CD4-positive, alpha-beta T cell treated with Interleukin-6 at 100 ng/mL for 8 hours (primary cell): ENCODE results near the gene ZBTB22.
"Not testable (repeated sequence)": the region's sequence is repeated elsewhere in the genome, so short reads cannot be mapped to it uniquely, and the experiment has no call there.

Experiments used
- DNase-seq: peaks from one replicate; pipeline ENCODE4 v3.0.0-alpha.2; 2020; ENCODE audit warnings: mixed read lengths, low spot score

ZBTB22 gene

DNA sequence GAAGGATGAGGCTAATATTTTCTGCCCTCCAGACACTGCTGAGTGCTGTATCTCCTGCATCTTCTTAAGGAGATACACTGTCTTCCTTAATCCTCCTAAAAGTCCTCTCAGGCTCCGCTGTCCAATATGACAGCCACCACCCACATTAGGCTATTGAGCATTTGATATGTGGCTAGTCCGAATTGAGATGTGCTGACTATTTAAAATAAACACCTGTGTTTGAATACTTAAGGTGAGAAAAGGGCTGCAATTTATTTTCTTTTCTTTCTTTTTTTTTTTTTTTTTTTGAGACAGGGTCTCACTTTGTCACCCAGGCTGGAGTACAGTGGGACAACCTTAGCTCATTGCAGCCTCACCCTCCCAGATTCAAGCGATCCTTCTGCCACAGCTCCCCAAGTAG is 15.7 kb downstream of the ZBTB22 start:
- no peak for DNase-seq

DNA sequence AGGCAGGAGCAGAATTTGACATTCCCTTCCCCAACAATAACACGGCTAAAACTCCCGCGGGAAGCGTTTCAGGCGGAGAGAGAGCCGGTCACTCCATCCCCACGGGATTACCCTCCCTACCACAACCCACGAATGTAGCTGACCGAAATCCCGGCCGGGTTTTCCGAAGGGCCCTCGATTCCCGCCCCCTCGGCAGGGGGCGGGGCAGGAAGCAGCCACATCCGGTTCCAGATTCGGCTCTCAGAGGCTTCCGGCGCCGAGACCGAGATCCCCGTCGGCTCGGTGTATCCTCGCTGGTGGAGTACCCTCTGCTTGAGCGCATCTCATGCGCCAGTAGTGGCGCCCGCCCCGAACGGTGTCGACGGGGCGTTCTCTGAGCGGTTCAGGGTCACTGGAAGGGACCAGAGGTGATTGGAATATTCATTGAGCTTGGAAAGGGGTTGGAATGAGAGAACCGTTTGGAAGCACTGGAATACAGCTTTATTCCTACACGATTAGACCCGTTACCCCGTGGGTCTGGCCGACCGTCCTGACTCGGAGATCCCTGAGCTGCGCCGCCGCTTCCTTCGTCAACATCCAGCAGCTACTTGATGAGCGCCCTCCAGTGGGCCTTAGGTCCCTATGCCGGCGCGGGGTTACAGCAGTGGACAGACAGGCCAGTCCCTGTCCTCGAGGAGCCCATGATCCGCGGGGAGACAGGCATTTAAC is 18.2 kb downstream of the ZBTB22 start:
- DNase-seq: peak; percentile 91

DNA sequence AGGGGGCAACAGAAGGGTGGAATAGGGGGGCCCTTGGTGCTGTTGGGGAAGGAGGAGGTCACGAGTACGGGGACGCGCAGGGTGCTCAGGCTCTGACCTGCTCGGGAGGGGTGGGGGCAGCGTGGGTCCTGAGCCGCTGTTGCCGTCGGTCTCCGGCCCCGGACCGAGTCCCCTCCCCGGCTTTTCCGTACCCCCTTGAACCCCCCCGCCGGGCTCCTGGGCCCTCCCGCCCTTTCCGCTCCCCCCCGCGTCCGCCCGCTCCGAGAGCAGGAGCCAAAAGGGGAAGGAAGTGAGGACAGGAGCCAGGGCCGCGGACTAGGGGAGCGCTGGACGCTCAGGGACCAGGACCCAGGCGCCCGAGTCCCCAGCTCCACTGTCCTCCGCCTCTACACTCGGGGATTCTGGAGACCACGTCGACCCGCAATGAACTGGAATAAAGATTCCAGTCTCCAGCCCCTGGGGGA is 18.7 kb downstream of the ZBTB22 start, which contains the start of gene RGL2:
TSS of gene RGL2 (minus strand) at position 170 of the 464 bp plus-strand sequence. CDS start 332 bp downstream, outside the sequence.
- DNase-seq: peak; percentile 70

DNA sequence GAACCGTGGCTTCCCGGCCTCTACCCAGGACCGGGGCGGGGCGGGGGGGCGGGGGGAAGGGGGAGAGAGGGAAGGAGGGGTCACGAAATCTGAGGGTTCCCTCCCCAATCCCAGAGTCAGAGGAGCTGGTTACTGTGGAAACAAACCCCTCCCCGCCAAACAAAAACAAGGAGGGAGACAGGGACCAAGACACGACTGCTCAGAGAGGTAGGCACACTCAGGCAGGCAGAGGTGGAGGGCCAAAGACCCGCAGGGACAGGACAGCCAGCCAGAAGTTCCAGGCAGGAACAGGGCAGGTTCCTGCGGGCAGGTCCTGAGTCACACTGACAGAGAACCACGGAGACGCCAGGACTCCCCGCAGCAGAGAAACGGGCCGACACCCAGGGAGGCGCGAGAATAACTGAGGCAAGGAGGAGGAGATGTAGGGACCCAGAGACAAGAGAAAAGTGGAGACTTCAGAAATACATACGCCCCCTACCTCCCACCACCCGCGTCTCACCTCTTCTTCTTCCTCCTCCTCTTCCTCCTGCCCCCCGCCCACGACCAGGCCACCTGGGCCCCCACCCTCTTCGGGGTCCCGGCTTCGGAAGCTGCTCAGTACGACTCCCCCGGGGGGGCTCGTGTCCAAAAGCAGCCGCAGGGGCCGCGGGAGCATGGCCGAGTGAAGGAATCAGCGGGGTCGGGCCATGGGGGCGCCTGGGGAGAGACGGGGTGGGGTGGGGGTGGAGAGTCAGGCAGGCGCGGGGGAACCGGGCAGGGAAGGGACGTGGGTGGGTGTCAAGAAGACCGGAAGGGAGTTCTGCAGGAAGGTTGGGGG is 19.4 kb downstream of the ZBTB22 start:
- DNase-seq: peak; percentile 57

DNA sequence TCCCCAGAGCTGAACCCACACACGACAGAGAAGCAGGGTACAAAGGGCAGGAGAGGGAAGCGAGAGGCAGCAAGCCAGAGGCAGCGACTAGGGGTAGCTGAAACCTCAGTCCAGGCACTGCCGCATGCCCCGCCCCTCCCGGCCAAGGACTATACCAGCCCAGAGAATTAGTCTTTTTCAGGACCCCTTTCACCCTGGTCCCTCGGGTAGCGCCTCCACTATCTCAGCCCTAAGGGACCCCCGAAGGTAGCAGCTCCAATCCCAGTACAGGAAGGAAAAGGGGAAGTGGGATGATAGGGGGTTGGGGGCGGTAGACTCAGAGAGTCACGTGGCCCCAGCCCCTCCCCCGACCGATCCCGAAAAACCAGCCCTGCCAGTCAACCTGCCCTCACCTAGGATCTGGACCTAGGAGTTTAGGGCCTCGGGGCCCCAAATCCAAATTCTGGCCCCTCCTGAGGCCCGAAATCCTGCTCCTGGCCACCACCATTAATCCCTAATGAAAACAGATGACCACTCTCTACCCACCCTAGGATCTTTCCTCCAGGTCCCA is 20.1 kb downstream of the ZBTB22 start:
- no peak for DNase-seq

DNA sequence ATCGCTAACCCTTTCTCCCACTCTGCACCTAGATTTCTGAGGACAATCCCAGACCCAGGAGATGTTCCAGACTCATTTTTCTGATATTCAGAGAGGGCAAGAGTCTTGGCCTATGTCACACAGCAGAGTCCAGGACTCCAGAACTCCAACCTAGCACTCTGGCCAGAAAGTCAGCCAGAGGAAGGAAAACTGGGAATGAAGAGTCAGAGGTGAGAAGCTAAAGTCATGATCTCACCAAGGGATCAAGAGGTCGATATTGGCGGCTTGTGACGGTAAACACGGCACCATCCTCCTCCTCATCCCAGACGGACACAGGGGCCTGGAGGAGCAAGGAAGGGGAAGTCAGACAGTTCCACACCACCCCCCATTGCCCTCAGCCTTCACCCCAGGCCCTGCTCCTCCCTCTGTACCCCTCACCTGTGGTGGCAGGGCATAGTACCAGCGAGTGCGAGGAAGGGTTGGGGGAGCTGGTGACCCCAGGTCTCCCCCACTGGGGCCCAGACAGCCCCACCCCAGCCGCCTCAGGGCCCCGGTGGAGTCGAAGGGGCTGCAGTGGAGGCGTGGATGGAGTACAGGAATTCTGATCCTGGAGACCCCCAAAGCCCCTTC is 20.6 kb downstream of the ZBTB22 start:
- DNase-seq: no peak

DNA sequence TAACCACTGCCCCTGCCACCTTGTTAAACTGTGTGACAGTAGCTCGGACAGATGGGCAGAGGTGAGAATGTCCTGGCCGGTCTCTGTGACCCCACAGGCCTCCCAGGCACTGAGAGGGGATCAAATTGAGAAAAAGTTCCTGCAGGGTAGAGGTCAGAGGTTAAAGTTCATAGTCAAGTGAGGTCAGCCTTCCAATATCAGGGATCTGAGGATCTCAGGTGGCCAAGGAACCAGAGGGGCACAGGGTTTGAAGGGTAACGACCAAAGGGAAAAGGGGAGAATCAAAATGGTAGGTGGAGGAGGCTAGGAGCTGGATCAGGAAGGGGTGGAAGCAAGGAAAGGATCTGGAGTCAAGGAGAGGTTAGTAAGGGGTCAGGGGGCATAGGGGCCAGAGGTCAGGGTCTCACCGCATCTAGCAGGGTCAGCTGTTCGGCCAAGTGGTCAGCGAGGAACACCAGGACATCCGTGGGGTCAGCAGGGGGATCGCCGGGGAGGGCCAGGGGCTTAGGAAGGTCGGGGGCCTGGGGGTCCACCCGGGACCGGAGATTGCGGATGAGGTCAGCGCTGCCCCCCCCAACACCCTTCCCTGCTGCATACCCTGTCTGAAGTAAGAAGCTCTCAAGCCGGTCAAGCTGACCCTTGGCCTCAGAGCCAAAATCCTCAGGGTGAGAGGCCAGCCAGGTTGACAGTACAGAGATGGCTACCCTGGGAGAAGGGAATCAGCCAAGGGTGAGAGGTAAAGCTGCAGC is 21.7 kb downstream of the ZBTB22 start:
- DNase-seq: no peak

DNA sequence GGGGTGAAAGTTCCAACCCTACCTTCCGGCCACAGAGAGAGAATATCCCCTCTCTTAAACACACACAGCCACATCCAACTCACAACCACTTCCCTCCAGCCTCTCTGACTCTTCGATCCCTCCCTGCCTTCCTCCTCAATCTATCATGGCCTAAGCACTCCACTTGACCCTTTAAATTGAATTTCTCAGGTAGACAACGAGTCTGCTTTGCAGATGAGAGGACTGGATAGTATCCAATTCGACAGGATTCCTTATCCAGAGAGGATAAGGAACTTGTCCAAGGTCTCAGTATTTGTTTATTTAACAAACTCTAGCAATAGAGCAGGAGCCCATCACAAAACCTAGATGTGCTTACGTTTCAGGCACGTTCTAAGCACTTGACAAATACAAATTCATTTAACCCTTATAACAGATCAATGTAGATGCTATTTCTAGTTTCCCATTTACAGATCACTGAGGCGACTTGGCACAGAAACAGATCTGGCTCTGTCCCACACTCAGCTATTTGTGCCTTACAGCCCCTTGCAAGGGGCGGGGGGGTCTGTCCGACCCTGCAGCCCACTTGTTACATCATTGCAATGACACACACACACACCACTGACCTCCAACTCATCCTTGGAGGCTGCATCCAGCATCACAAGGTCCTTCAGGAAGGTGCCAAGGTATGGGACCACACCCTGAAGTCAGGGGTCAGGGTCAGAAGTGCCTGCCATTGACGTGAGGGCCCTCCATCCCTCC is 23.3 kb downstream of the ZBTB22 start:
- no peak for DNase-seq

DNA sequence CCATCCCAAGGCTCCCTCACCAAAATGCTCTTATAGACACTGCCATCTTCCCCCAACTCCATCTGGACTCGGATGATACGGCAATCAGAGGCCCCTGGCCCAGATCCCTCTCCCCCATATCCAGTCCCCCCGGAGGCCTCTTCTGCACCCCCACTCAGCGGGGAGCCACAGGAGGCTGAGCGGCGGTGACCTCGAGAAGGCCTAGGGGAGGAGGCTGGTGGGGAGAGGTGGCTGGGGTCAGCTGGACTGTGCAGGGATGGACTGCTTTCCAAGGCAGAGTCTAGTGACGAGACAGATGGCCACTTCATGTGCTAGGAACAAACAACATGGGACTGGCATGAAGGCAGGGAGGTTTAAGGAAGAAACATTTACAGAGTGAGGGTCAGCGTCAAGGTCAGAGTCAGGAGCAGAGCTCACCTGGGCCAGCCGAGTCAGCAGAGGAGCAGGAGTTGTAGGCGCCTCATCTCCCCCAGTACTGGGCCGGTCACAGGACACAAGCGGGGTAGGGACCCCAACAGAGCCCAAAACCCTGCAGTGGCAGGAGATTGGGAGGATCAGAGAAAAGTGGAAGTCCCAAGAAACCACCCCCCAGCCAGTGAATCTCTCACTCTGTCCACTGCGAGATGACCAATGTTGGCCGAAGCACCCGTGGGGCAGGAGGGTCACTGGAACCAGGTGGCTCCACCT is 24.4 kb downstream of the ZBTB22 start:
- DNase-seq: no peak

DNA sequence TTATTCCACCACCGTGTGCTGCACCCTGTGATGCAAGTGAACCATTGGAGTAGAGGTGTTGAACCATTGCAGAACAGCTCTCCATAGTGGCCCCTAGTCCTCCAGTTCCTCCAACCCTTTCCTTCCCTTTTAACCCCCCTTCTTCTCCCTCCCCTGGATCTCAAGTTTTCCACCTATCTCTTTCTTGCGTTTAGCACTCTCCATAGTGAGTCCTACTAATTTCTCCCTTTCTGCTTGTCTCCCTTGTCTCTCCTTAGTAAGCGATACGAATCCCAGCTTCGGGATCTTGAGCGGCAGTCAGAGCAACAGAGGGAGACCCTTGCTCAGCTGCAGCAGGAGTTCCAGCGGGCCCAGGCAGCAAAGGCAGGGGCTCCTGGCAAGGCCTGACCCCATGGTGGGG is 27.1 kb downstream of the ZBTB22 start:
- no peak for DNase-seq

DNA sequence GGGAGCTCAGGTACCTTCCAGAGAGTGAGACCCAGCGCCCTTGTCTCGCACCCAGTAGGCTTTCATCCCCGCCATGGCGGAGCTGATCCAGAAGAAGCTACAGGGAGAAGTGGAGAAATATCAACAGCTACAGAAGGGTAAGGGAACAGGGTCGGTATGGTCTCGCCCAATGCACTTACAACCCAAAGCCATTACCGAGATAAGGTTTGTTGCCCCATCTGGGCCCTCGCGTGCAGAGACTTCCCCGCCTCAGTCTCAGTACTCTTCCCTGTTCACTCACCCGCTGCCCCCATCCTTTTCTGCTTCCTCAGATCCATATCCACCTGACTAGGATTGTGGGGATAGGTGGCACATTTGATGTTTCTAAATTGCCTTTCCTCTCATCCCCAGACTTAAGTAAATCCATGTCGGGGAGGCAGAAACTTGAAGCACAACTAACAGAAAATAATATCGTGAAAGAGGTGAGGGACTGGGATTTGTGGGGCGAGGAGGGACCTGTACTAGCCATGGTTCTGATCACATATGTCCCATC is 27.7 kb downstream of the ZBTB22 start:
- DNase-seq: no peak

DNA sequence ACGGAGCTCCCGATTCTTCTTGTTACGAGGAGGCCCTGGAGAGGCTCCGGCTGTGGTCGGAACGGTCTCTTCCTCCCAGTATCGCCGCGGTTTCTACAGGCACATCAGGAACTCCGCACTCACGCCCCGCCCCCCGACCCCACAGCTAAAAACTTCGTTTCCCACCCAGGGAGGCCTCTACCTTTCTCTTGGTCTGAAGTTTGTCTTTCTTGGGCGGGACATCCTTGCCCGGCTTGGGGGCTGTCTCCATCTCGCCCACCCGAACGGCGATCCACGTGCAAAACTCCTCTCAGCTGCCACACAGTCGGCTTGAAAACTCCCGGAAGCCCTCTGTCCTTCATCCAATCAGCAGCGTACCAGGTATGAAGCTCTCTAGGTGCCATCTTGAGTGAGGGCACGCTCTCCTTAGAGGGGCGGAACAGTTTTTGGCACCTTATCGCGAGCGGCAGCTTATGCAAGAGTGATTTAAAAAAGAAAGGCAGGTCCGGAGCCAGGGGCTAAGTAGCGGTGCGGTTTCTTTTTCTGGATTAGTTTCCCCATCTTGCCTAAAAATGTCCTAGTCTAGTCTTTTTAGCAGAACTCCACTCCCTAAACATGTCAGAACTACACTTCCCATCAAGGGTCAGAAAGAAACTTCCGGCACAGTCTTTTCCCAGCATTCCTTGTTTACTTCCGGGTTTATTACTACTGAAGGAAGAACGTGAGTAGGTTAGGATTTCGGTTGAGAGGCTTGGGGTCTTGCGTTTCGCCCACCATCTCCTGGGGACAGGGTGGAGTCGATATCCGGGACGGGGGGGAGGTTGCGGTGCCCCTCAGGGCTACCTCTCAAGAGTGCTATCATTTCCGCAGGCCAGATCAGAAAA is 28.4 kb downstream of the ZBTB22 start, which contains the start of the genes PFDN6 and WDR46:
TSS of gene PFDN6 (plus strand) at position 681 of the 863 bp plus-strand sequence. CDS start 256 bp downstream, outside the sequence.
TSS of gene WDR46 (minus strand) at position 319 of the 863 bp plus-strand sequence. CDS start at position 250, 69 bp downstream.
- DNase-seq: peak; percentile 82

DNA sequence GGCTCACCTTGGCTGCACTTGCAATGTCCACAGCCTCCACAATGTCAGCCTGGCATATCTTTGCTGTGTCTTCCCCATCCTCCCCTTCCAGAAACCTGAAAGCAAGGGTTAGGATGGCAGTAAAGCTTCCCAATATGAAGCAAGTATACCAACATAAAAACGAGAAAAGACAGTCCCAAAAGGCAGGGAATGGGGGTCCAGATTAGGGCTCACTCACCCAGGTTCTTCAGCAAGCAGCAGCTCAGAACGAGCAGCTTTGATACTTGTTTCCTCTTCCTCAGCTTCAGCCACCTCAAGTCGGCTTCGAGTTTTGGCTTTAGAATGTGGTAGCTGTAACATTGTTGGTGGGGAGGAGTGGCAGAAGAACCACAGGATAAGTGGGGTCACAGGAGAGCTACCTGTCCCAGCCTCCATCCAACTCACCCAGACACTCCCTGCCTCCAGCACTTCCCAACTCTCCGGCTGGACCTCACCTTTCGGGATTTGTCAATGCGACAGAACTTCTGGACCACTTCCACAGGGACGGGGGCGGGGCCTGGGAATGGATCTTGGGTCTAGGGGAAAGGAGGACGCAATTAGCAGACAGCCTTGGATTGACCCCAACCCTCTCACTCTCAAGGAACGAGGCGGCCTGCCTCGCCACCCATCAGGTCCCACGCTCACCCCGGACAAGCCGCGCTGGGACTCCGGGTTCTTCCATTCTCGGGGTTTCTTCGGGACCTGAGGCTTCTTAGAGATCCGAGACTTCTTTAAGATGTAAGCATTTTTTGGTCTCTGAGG is 29.2 kb downstream of the ZBTB22 start:
- no peak for DNase-seq

DNA sequence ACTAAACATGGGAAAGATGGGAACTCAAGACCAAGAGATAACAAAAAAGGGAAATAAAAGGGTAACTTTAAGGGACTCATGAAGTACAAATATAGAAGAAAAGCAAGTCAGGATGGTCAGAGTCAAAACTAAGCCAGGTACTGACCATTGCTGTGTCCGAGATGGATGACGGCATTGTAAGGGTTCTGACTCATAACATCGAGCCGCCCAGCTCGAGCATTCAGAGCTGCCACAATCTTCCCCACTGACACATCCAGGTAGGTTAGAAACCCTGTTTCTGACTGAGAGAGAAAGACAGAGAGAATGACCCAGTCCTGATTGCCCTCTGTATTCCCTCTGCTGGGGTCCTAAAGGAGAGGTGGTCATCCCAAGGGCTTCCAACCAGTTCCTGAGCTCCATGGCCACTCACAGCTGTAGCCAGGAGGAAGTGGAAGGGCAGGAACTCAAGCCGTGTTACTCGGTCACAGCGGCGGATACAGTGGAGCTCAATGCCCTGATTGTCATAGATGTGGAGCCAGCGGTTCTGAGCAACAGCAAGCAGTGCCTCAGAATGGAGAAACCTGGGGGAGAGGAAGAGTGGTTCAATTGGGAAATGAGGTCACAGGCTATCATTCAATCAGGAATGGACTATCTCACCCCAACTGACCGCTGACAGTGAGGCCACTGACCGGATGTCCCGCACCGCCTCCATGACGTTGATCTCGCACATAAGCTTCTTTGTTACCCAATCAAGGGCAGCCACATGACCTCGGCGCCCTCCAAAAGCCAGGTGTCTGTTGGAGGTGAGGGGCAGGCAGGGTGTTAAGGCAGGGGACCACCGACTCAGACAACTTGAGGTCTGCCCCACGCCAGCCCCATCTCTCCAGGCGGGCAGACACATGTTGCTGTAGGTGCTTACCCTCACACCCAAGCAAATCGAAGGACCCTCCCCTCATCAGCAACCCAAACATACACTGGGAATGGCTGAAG is 30.3 kb downstream of the ZBTB22 start:
- no peak for DNase-seq

DNA sequence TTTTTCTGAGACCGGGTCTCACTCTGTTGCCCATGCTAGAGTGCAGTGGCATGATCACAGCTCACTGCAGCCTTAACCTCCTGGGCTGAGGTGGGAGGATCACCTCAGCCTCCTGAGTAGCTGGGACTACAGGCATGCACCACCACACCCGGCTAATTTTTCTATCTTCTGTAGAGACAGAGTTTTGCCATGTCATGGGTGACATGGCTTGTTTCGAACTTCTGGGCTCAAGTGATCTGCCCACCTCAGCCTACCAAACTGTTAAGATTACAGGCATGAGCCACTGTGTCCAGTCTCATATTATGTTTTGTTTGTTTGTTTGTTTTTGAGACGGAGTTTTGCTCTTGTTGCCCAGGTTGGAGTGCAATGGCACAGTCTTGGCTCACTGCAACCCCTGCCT is 32.3 kb downstream of the ZBTB22 start:
- not testable (repeated sequence) for DNase-seq

DNA sequence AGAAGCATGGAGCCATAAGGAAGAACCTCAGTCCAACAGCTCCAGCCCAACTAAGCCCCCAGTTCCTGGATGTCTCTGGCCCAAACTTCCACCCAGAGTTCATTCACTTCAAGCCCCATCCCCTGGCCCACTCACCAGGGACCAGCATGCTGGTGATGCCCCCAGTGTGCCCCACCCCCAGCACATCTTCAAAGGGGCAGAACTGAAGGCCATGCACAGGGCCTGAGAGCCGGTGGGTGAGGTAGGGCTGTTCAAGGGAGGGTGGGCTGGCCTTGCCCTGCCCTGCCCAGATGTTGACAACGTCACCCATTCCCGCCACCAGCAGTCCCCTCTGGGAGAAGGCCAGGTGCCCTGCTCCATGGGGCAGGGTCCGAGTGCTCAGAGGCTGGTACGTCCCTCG is 37.0 kb downstream of the ZBTB22 start:
- no peak for DNase-seq

DNA sequence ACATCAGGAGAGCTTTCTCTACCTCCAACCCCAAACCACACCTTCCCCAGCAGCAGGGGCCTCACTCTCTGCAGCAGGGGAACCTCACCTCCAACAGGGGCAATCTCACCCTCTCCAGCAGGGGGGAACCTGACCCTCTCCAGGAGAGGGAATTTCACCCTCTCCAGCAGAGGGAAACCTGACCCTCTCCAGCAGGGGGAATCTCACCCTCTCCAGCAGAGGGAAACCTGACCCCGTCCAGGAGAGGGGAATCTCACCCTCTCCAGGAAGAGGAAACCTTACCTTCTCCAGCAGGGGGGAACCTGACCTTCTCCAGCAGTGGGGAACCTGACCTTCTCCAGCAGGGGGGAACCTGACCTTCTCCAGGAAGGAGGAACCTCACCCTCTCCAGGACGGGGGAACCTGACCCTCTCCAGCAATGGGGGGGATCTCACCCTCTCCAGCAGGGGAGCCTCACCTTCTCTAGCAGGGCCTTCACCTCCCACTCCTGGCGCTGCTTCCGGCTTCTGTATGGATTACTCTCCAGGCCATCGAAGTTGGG is 37.5 kb downstream of the ZBTB22 start:
- no peak for DNase-seq
